NCI-H774 (cell line): ENCODE results near the gene HSPG2.
"Not testable (repeated sequence)": the region's sequence is repeated elsewhere in the genome, so short reads cannot be mapped to it uniquely, and the experiment has no call there.

Experiments used
- DNase-seq: peaks from one replicate; lab custom pipeline; 2025; lab: John Stamatoyannopoulos, UW

Gene HSPG2

GRCh38 chr1:21955501-21956281 lies 18.6 kb upstream of the HSPG2 start:
- no peak for DNase-seq

- no peak for DNase-seq
Observed at GRCh38 chr1:21955058-21955457, 17.9 kb upstream of the HSPG2 start.

GRCh38 chr1:21952786-21953520 lies 15.8 kb upstream of the HSPG2 start:
- no peak for DNase-seq

- no peak for DNase-seq
Observed at GRCh38 chr1:21951226-21951870, 14.2 kb upstream of the HSPG2 start.

- no peak for DNase-seq
Observed at GRCh38 chr1:21950734-21951133, 13.6 kb upstream of the HSPG2 start.

GRCh38 chr1:21946836-21947587 lies 9.9 kb upstream of the HSPG2 start:
- DNase-seq = no peak

- no peak for DNase-seq
Observed at GRCh38 chr1:21944733-21945073, 7.6 kb upstream of the HSPG2 start.

GRCh38 chr1:21942959-21943640 lies 6.0 kb upstream of the HSPG2 start:
- DNase-seq = not testable (repeated sequence)

- no peak for DNase-seq
Observed at GRCh38 chr1:21942464-21942863, 5.4 kb upstream of the HSPG2 start.

GRCh38 chr1:21941370-21941769 lies 4.3 kb upstream of the HSPG2 start:
- DNase-seq = no peak

- DNase-seq = no peak
Observed at GRCh38 chr1:21940492-21940891, 3.4 kb upstream of the HSPG2 start.

- DNase-seq = no peak
Observed at GRCh38 chr1:21939650-21940374, 2.7 kb upstream of the HSPG2 start.

GRCh38 chr1:21938732-21939538 lies 1.8 kb upstream of the HSPG2 start:
- DNase-seq = no peak

GRCh38 chr1:21937372-21938121 lies 437 bp upstream of the HSPG2 start:
- DNase-seq = no peak

- no peak for DNase-seq
Observed at GRCh38 chr1:21936366-21937031, 611 bp downstream of the HSPG2 start.

- no peak for DNase-seq
Observed at GRCh38 chr1:21935891-21936365, 1.2 kb downstream of the HSPG2 start.

GRCh38 chr1:21935393-21935804 lies 1.7 kb downstream of the HSPG2 start:
- no peak for DNase-seq

GRCh38 chr1:21933397-21934248 lies 3.5 kb downstream of the HSPG2 start:
- no peak for DNase-seq
